ENCODE data around the gene GNAL.
"Not testable (repeated sequence)": the region's sequence is repeated elsewhere in the genome, so short reads cannot be mapped to it uniquely, and the experiment has no call there.

Gene GNAL

GRCh38 chr18:11668441-11669169 is 20.5 kb upstream of the GNAL start:
- no peak for FAIRE-seq
- DNase-seq (ENCODE audit: insufficient read length, low spot score): no peak

- DNase-seq (ENCODE audit: insufficient read length, low spot score): no peak
- FAIRE-seq: no peak
These were observed 19.7 kb upstream of the GNAL start for GRCh38 chr18:11669271-11669947.

GRCh38 chr18:11669948-11670275 is 19.2 kb upstream of the GNAL start:
- no peak for DNase-seq (ENCODE audit: insufficient read length, low spot score)
- FAIRE-seq: no peak

- FAIRE-seq: no peak
These were observed 17.9 kb upstream of the GNAL start for GRCh38 chr18:11671156-11671555.

GRCh38 chr18:11672198-11672597 is 16.9 kb upstream of the GNAL start:
- DNase-seq (ENCODE audit: insufficient read length, low spot score) (no peak), FAIRE-seq (no peak)

More at GRCh38 chr18:11671156-11671555, 17.9 kb upstream of the GNAL start:
- DNase-seq (ENCODE audit: insufficient read length, low spot score): no peak

GRCh38 chr18:11672846-11673454 is 16.1 kb upstream of the GNAL start:
- no peak for FAIRE-seq
- no peak for DNase-seq (ENCODE audit: insufficient read length, low spot score)

- no peak for DNase-seq (ENCODE audit: insufficient read length, low spot score)
- FAIRE-seq: peak; percentile 65
These were observed 15.5 kb upstream of the GNAL start for GRCh38 chr18:11673560-11673959.

GRCh38 chr18:11674119-11674518 is 14.9 kb upstream of the GNAL start:
- DNase-seq (ENCODE audit: insufficient read length, low spot score) (no peak), FAIRE-seq (no peak)

- DNase-seq (ENCODE audit: insufficient read length, low spot score) (no peak), FAIRE-seq (no peak)
These were observed 12.7 kb upstream of the GNAL start for GRCh38 chr18:11676386-11676785.

GRCh38 chr18:11676867-11677266 is 12.2 kb upstream of the GNAL start:
- FAIRE-seq (no peak), DNase-seq (ENCODE audit: insufficient read length, low spot score) (no peak)

- FAIRE-seq (no peak), DNase-seq (ENCODE audit: insufficient read length, low spot score) (no peak)
These were observed 10.9 kb upstream of the GNAL start for GRCh38 chr18:11678211-11678610.

GRCh38 chr18:11689669-11690565 is 853 bp downstream of the GNAL start:
- DNase-seq (ENCODE audit: insufficient read length, low spot score): peak; percentile 38
- no peak for FAIRE-seq

- FAIRE-seq; DNase-seq (ENCODE audit: insufficient read length, low spot score): not testable (repeated sequence)
These were observed 1.6 kb downstream of the GNAL start for GRCh38 chr18:11690660-11691059.

GRCh38 chr18:11695736-11696135 is 6.7 kb downstream of the GNAL start:
- FAIRE-seq (no peak), DNase-seq (ENCODE audit: insufficient read length, low spot score) (no peak)

GRCh38 chr18:11696451-11696850 is 7.4 kb downstream of the GNAL start:
- FAIRE-seq (no peak), DNase-seq (ENCODE audit: insufficient read length, low spot score) (no peak)

- FAIRE-seq (no peak), DNase-seq (ENCODE audit: insufficient read length, low spot score) (no peak)
These were observed 11.8 kb downstream of the GNAL start for GRCh38 chr18:11700876-11701275.

GRCh38 chr18:11710578-11710977 is 21.5 kb downstream of the GNAL start:
- FAIRE-seq (no peak), DNase-seq (ENCODE audit: insufficient read length, low spot score) (no peak)

GRCh38 chr18:11713756-11714155 is 24.7 kb downstream of the GNAL start:
- no peak for DNase-seq (ENCODE audit: insufficient read length, low spot score)
- FAIRE-seq: no peak

GRCh38 chr18:11714244-11714918 is 25.3 kb downstream of the GNAL start:
- no peak for DNase-seq (ENCODE audit: insufficient read length, low spot score)
- FAIRE-seq: no peak

GRCh38 chr18:11716767-11717315 is 27.8 kb downstream of the GNAL start:
- not testable (repeated sequence) for DNase-seq (ENCODE audit: insufficient read length, low spot score); FAIRE-seq
